GM18520 (cell line): Measurements from ENCODE around the gene COX14.
A peak's percentile ranks its signal among the peaks of the same experiment; 100 is the strongest.
"Not testable (repeated sequence)": the region's sequence is repeated elsewhere in the genome, so short reads cannot be mapped to it uniquely, and the experiment has no call there.

Source experiments
- ATAC-seq: cut with Tn5 transposase; IDR thresholded peaks from one replicate; pipeline ENCODE4 v1.9.1; 2021; ENCODE audit not compliant: unreplicated experiment

Gene COX14

DNA sequence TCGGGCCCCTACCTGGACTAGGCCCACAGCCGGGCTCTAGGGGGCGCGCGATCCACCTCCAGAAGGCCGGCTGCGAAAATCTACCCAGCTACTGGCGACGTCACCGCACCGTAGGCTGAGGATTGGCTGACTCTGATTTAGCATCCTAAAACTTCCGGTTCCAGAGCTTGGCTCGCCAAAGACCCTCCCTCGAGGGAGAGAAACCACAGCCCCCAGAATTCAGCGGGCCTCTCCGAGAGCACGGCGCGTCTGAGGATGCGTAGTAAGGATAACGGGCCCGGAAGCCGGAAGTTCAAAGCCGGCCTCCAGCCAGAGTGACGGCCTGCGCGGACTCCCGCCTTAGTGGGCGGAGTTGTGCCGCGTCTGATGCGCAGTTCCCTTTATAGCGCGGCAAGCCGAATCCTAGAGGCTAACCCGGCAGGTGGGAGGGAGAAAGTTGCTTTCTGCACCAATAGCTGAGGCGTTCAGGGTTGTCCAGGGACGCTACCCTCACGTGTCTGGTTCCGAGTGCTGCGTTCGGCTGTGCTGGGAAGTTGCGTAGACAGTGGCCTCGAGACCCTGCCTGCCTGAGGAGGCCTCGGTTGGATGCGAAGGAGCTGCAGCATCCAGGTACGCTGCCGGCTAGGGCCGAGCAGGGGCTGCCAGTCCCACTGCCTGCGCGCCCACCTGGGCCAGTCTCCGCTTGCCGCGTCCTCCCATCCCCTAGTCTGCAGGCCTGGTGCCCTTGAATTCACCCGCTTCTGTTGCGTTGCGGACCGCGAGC, at the start of gene COX14:
Gene COX14 (plus strand): TSS at position 544 of the 763 bp plus-strand sequence. CDS start 7,808 bp downstream, outside the sequence.
- peak; percentile 81 for ATAC-seq

DNA sequence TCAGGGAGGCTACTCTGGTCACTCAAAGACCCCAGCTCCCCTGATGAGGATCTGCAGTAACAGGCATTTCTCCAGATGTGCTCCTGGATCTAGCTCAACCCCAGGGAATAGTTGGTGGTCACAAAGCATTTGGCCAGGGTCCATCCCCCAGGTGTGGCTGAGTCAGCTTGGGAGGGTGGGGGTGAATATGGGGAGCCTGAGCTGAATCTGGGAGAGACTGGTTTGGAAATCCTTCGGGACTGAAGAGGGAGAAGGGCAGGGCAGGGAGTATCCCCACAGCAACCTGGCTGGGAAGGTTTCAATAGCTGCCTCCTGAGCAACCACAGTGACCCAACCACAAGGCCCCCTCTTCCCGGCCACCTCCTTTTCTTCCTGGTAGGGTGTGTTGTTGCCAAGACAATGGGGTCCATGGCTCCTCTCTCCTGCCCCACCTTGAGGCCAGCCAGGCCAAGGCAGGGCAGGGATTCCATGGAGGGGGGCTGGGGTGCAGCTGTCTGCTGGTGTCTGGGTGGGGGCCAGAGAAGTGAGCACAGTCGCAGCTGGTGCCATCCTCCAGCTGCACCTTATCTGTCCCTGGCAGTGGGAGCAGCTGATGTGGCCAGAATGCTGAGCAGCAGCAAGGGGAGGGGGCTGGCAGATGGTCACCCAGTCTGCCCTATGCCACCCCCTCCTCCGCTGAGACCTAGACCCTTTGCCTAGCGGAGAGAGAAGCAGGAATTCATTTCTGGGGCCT, 49.1 kb upstream of the COX14 start:
- ATAC-seq = no peak

DNA sequence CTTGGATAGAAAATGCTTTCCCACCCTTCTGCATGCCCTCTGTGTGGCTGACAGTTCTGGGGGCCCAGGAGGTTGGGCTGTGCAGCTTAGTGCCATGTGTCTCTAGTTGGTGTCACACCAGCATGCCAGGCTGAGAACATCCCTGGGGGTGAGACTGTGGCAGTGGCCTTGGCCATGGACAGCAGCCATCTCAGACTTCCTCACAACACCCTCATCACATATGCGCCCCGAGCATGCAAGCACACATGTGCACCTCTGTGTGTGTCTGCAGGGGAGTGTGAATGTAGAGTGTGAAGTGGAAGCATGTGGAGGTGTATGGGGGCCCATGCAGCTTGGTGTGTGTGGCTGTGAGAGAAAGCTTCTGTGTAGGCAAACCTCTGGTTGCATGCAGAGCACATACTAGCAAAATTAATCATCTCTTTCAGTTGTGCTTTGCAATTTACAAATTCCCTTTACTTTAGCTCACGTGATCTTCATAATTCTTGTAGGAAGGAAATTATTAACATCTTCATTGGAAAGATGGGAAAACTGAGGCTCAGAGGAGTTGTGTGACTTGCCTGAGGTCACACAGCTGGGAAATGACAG, 46.2 kb upstream of the COX14 start:
- ATAC-seq = no peak

DNA sequence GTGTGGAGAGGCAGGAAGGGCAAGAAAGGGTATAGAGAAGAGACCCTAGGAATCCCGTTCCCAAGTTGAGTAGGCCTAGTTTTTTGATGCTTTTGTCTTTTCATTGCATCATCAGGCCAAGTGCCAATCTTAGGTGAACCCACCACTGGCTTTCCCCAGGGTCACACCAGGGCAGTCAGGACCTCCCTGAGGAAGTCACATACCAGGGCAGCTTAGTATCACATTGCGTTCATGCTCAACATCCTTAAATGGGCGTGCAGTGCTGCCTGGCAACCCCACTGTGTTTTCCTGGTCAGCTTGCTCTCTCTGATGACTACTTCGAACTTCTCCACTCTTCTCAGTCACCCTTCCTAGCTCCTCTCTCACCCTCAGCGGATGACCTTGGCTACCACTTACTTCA, 45.6 kb upstream of the COX14 start:
- no peak for ATAC-seq

DNA sequence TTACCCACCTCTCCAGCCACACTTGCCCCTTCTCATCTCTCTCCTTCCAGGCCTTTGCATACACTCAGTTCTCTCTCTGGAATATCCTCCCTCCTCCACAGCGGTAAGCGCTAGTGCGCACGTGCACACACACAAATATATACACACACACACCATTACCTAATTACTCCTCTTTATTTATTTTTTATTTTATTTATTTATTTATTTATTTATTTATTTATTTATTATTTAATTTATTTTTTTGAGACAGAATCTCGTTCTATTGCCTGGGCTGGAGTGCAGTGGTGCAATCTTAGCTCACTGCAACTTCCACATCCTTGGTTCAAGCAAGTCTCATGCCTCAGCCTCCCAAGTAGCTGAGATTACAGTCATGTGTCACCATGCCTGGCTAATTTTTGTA, 43.0 kb upstream of the COX14 start:
- ATAC-seq = no peak

DNA sequence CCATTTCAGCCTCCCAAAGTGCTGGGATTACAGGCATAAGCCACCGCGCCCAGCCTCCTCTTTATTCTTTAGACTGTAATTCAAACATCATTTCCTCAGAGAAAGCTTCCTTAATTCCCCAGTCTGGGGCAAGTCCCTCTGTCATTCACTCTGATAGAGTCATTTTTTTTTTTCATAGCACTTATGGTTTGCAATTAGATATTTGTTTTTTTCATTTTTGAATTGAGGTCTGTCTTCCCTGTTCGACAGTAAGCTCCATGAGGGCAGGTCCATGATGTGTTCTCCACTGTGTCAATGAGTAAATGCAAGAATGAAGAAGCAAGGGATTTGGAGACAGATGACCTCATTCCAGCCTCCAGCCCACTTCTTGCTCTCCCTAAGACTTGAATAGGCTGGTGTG, 42.5 kb upstream of the COX14 start:
- no peak for ATAC-seq

DNA sequence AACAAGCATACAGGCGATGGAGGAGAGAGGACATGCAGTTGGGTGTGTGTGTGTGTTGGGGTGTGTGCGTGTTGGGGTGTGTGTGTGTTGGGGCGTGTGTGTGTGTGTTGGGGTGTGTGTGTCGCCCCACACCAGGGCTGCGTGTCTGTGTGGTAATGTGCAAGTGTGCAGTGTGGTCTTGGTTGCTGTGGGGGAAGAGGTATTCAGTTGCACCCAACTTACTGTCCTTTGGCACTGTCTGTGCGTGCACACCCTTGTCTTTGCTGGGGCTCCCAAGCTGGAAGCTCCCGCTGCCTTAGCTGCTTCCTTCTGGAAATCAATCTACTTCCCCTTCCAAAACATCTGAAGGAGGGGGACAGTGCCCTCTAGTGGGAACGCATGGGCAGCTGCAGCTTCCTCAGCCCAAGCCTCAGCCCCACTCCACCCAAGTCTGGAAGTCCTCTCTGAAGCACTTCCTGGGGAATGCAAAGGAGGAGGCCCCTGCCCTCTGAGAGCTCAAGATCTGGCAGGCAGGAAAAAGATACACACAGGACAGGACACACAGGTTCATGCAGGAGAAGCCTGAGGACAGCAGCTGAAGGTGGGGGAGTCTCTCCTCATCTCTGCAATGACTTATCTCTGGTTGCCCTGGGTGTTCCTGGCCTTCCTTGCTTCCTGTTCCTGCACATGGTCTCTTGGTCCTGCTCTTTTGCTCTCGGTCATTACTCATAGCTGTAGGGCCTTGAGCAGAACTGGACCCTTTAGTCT, 41.5 kb upstream of the COX14 start:
- ATAC-seq = no peak

DNA sequence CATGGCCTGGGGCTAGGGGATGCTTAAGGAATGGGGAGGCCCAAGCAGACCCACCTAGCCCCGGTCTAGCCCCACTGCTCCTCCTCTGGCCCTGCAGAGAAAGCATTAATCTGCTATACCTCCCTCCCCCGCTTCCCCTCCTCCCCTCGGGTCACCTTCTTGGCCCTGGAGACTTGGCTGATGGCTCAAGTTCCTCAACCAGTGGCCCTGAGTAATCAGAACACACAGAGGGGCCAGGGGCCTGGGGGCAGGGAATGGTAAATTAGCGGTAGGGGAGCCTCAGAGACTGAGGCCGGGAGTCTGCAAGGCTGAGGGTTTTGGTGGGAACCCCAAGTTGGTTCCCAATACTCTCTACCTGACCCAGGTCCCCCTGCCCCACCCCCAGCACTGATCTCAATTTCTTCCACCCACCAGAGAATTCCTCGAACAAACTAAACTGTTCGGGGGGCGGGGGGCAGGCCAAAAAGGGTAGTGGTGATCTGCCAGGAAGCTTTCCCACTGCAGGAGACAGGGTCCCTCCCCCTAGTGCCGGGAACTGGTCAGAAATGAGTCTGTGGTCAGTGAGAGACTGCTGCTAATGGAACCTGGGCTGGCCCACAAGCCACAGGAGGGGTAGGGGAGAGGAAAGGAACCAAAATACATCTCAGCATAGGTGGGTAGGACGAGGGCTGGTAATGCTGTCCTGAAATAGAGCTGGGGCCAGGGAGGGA, 39.7 kb upstream of the COX14 start:
- ATAC-seq = no peak

DNA sequence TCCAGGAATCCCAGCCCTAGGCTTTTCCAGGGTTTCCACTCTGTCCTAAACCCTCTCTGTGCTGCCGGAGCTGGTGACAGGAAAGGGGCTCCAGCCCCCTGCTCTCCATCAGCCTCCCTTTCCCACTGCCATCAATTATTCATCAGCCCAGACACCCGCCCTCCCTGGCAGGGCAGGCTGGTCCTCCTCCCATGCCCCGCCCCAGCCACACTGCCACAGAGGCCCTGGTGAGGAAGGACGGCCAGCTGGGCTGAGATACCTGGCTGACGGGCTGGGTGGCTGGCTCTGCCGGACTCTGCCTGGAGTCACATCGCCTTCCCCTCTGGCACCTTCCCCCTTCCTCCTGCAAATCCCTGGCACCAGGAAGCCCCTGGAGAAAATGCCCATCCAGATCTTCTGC, 38.8 kb upstream of the COX14 start:
- no peak for ATAC-seq

DNA sequence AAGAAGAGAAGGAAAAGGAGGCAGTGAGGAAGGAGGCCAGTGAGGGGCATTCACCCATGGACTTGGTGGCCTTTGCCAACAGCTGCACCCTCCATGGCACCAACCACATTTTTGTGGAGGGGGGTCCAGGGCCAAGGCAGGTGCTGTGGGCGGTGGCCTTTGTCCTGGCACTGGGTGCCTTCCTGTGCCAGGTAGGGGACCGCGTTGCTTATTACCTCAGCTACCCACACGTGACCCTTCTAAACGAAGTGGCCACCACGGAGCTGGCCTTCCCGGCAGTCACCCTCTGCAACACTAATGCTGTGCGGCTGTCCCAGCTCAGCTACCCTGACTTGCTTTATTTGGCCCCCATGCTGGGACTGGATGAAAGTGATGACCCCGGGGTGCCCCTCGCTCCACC, 38.3 kb upstream of the COX14 start:
- ATAC-seq = no peak

DNA sequence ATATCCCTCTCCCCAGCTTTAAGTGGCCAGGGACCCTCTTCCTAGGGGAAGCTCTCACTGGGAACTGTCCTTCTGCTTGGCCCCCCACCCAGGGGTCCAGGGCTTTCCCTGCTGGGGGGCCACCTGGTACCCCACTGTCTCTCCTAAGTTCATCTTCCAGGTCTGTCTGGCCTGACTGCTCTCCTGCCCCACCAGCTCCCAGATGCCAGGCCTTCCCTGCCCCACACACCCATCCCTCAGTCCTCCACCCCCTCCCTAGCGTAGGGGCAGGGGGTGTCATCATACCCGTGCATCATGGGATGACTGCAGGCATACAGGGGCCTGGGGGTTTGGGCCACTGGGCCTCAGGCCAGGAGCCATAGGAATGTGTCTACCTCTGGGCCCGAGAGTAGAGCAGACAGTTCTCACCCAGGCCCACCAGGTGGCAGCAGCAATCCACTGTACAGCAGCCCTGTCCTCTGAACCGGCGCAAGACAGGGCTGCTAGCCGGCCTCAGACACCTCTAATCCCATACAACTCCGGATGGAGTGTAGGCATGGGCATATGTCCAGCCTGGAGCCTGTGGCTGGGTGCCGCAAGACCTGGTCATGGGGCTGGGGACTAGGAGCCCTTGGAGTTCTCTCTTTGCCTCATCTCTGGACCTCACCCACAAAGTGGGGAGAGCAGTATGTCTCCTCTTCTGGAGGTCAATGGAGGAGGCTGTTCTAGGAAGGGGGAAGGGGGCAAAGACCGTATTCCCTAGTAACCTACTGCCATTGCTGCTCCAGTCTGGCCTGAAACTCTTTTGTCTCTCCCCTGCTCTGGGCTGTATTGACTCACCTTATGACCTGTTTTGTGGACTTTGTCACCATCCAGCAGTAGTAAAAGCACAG, 36.9 kb upstream of the COX14 start:
- ATAC-seq = peak; percentile 76

DNA sequence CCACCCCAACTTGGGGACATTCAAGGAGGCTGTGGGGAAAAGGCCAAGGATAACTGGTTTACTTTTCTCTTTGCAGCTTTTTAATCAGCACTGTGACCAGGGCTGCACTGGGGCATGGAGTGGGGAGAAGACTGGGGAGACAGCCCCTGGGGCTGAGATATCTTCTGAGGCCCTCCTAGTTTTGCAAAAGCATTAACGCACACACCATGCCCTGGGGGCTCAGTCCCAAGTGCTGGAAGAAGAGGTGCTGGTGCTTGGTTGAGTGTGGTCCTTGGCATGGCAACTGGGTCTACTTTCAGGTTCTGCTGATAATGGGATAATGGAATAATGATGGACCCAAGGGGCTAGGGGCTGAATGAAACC, 36.2 kb upstream of the COX14 start:
- no peak for ATAC-seq

DNA sequence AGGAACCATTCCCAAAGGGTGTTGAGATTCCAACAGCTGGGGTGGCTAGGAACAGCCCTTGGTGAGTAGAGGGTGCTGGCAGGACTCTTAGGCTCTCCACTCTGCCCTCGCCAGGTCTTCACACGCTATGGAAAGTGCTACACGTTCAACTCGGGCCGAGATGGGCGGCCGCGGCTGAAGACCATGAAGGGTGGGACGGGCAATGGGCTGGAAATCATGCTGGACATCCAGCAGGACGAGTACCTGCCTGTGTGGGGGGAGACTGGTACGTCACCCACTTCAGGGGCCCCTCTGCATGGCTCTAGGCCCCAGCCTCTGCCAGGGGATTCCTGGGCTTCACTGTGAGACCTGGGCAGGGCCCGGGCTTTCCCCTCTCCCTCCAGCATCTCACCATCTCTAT, 34.9 kb upstream of the COX14 start:
- no peak for ATAC-seq

DNA sequence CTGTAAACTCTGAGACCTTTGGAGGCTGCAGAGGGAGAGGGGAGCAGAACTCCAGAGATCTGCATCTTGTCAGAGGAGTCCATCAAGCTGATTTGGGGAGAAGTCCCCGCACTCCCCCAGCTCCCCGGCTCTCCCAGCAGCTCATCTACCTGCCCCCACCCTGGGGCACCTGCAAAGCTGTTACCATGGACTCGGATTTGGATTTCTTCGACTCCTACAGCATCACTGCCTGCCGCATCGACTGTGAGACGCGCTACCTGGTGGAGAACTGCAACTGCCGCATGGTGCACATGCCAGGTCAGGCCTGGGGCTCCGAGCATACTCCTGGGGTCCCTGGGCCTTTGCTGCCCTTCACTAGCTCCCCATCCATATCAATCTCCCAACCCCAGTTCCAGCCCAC, 33.8 kb upstream of the COX14 start:
- no peak for ATAC-seq

DNA sequence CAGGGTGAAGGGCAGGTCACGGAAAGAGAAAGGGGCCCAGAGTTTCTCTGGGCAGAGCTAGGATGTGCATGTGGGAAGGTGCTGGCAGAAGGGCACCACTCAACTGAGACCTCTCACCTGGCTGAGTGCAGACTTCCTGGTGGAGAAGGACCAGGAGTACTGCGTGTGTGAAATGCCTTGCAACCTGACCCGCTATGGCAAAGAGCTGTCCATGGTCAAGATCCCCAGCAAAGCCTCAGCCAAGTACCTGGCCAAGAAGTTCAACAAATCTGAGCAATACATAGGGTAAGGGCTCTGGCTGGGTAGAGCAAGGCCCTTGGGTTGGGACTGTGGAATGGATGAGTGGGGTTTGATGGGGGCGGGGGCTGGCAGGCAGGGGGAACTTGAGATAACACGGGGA, 32.3 kb upstream of the COX14 start:
- ATAC-seq = no peak

DNA sequence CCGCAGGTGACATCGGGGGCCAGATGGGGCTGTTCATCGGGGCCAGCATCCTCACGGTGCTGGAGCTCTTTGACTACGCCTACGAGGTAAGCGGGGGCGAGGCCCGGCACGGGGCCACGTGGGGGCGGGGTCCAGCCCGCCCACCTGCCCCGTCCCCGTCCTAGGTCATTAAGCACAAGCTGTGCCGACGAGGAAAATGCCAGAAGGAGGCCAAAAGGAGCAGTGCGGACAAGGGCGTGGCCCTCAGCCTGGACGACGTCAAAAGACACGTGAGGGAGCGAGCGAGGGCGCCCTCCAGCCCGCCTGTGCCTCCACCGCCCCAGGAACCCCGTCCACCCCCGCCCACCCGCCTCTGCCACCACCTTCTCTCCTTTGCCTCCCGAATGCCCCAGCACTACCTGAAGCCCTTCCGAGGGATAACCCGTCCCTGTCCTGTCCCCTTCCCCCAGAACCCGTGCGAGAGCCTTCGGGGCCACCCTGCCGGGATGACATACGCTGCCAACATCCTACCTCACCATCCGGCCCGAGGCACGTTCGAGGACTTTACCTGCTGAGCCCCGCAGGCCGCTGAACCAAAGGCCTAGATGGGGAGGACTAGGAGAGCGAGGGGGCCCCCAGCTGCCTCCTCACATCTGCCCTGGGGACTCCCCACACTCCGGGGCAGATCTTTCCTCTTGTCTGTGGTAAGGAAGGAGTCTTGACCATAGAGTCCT, 30.8 kb upstream of the COX14 start:
- no peak for ATAC-seq

DNA sequence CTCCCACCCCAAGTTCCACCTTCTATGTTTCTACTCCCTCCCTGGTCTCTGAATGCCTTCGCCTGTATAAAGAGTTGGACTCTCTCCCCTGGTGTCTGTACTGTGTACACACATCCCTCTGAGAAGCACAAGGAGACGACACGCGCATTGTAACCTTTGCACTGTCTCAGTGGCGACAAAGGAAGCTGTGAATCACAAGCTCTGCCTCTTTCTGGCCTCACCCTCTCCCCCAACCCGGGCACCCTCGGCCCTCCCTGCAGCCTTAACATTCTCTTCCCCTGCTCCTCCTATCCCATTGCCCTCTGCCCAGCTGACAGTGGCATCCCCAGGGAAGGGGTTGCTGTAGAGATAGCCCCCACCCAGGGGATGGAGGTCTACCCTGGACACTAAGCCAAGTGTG, 29.4 kb upstream of the COX14 start:
- no peak for ATAC-seq

DNA sequence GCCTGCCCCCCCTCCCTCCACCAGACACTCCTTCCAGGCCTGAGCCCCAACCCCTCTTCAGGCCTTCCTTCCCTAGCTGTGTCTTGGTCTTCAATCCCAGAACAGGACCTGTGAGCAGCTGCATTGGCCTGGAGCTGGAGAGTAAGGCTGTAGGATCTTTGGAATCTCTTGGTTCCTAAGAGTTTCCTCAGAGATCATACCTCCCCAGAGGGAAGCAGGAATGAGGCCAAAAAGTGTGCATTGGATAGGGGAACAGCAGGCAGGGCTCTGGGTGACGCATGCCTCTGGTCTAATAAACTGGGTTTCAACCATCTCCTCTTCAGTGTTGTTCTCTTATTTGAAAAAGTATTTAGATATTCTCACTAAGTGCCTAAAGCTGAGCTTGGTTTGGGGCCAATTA, 28.7 kb upstream of the COX14 start:
- ATAC-seq = no peak

DNA sequence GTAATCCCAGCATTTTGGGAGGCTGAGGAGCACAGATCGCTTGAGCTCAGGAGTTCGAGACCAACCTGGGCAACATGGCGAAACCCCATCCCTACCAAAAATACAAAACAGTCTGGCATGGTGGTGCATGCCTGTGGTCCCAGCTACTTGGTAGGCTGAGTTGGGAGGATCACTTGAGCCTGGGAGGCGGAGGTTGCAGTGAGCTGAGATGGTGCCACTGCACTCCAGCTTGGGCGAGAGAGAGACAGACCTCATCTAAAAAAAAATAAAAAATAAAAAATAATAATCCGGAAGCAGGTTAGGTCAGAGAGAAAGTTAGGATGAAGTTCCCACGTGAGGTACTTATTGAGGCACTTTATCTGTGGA, 27.6 kb upstream of the COX14 start:
- ATAC-seq = not testable (repeated sequence)
